Stimulated activated CD4-positive, alpha-beta T cell treated with anti-CD3 and anti-CD28 coated beads, Interleukin-1b, Interleukin-23, amount 100 ng/mL, for 24 hours (primary cell): ENCODE measurements around the gene RAB3GAP1.
"Not testable (repeated sequence)": the region's sequence is repeated elsewhere in the genome, so short reads cannot be mapped to it uniquely, and the experiment has no call there.

Experiments used
- DNase-seq, 4 experiments: peaks; one replicate each; pipeline ENCODE4 v3.0.0-alpha.2; 2020; ENCODE audit warnings: low read depth in 4 of 4, low spot score in 1 of 4

The RAB3GAP1 gene

GRCh38 chr2:135099802-135100483 is 47.9 kb downstream of the RAB3GAP1 start:
- no peak for DNase-seq

GRCh38 chr2:135103843-135104242 is 51.8 kb downstream of the RAB3GAP1 start:
- DNase-seq = no peak

- not testable (repeated sequence) for DNase-seq
Measured at GRCh38 chr2:135105513-135106316, 53.6 kb downstream of the RAB3GAP1 start.

GRCh38 chr2:135113322-135113721 is 61.2 kb downstream of the RAB3GAP1 start:
- DNase-seq = no peak

GRCh38 chr2:135119582-135119981 is 67.5 kb downstream of the RAB3GAP1 start:
- no peak for DNase-seq

- DNase-seq = no peak
Measured at GRCh38 chr2:135121016-135121657, 69.0 kb downstream of the RAB3GAP1 start.

GRCh38 chr2:135121658-135122039 is 69.6 kb downstream of the RAB3GAP1 start:
- not testable (repeated sequence) for DNase-seq

- DNase-seq = no peak
Measured at GRCh38 chr2:135124924-135125886, 73.1 kb downstream of the RAB3GAP1 start.

- no peak for DNase-seq
Measured at GRCh38 chr2:135125940-135126339, 73.8 kb downstream of the RAB3GAP1 start.

GRCh38 chr2:135130751-135131150 is 78.7 kb downstream of the RAB3GAP1 start:
- no peak for DNase-seq

- no peak for DNase-seq
Measured at GRCh38 chr2:135132314-135132713, 80.2 kb downstream of the RAB3GAP1 start.

- no peak for DNase-seq
Measured at GRCh38 chr2:135140606-135141005, 88.5 kb downstream of the RAB3GAP1 start.

- no peak for DNase-seq
Measured at GRCh38 chr2:135142323-135142722, 90.2 kb downstream of the RAB3GAP1 start.

- no peak for DNase-seq
Measured at GRCh38 chr2:135144343-135144742, 92.3 kb downstream of the RAB3GAP1 start.

GRCh38 chr2:135149251-135149650 is 97.2 kb downstream of the RAB3GAP1 start:
- no peak for DNase-seq

GRCh38 chr2:135150725-135151124 is 98.6 kb downstream of the RAB3GAP1 start:
- DNase-seq = no peak

- DNase-seq = no peak
Measured at GRCh38 chr2:135151615-135152014, 99.5 kb downstream of the RAB3GAP1 start.

GRCh38 chr2:135152361-135152760 is 100.3 kb downstream of the RAB3GAP1 start:
- DNase-seq = no peak

GRCh38 chr2:135154962-135155361 is 102.9 kb downstream of the RAB3GAP1 start:
- DNase-seq = no peak

GRCh38 chr2:135157856-135158255 is 105.8 kb downstream of the RAB3GAP1 start:
- DNase-seq = no peak

GRCh38 chr2:135159191-135159590 is 107.1 kb downstream of the RAB3GAP1 start:
- no peak for DNase-seq
